ENCODE results near the gene TXLNG.

TXLNG gene

GRCh38 chrX:16804923-16805464 is 18.7 kb downstream of the TXLNG start:
- Histone ChIP-seq H3K36me3 (ENCODE audit: insufficient read depth, low read length) (peaks cover 9% of the 10 kb centered on the region; the same call in 1 of the 2 replicates), H3K4me3 (ENCODE audit: low read depth in 1 of 2, low read length in 2 of 2) (no peak overlapping the region), H3K4me2 (ENCODE audit: insufficient read depth, low read length) (no peak overlapping the region), H3K4me1 (ENCODE audit: insufficient read depth, low read length) (no peaks in the 10 kb centered on the region), H4K20me1 (ENCODE audit: insufficient read depth, low read length) (peaks cover 9% of the 10 kb centered on the region; the same call in 1 of the 2 replicates), H3K27ac (ENCODE audit: low read length) (no peak overlapping the region), H3K27me3 (ENCODE audit: insufficient read depth, low read length, poor library complexity) (no peaks in the 10 kb centered on the region), H3K79me2 (ENCODE audit: insufficient read depth, low read length) (peaks cover 73% of the 10 kb centered on the region), H2AFZ (ENCODE audit: low read depth, low read length) (no peak overlapping the region), H3K9ac (ENCODE audit: low read depth, low read length) (no peak overlapping the region), H3K9me3 (ENCODE audit: insufficient read depth, low read length, severe bottlenecking) (no peaks in the 10 kb centered on the region)
- DNase-seq (no peak), ATAC-seq (ENCODE audit: insufficient read depth, low read depth) (no peak)
- TF ChIP-seq EZH2 (IDR thresholded peaks at IDR 0.05; ENCODE audit: borderline replicate concordance, low read depth, low read length, severe bottlenecking), result no peak
- no peak for TF ChIP-seq CTCF (IDR thresholded peaks at IDR 0.05; ENCODE audit: borderline replicate concordance, extremely low read depth, low read length, poor library complexity, severe bottlenecking)

GRCh38 chrX:16807548-16807947 is 21.3 kb downstream of the TXLNG start:
- TF ChIP-seq CTCF (IDR thresholded peaks at IDR 0.05; ENCODE audit: borderline replicate concordance, extremely low read depth, low read length, poor library complexity, severe bottlenecking) (no peak), EZH2 (IDR thresholded peaks at IDR 0.05; ENCODE audit: borderline replicate concordance, low read depth, low read length, severe bottlenecking) (no peak)
- Histone ChIP-seq H3K79me2 (ENCODE audit: insufficient read depth, low read length) (peaks cover 79% of the 10 kb centered on the region), H2AFZ (ENCODE audit: low read depth, low read length) (no peak overlapping the region), H3K36me3 (ENCODE audit: insufficient read depth, low read length) (peaks cover 9% of the 10 kb centered on the region; the same call in 1 of the 2 replicates), H3K9ac (ENCODE audit: low read depth, low read length) (no peak overlapping the region), H3K4me3 (ENCODE audit: low read depth in 1 of 2, low read length in 2 of 2) (no peak overlapping the region), H3K4me2 (ENCODE audit: insufficient read depth, low read length) (no peak overlapping the region), H3K27me3 (ENCODE audit: insufficient read depth, low read length, poor library complexity) (no peaks in the 10 kb centered on the region), H3K4me1 (ENCODE audit: insufficient read depth, low read length) (no peaks in the 10 kb centered on the region), H4K20me1 (ENCODE audit: insufficient read depth, low read length) (peaks cover 9% of the 10 kb centered on the region; the same call in 1 of the 2 replicates), H3K9me3 (ENCODE audit: insufficient read depth, low read length, severe bottlenecking) (no peaks in the 10 kb centered on the region), H3K27ac (ENCODE audit: low read length) (no peak overlapping the region)
- ATAC-seq (ENCODE audit: insufficient read depth, low read depth) (no peak), DNase-seq (no peak)

GRCh38 chrX:16807976-16808542 is 21.8 kb downstream of the TXLNG start:
- Histone ChIP-seq H4K20me1 (ENCODE audit: insufficient read depth, low read length) (peaks cover 9% of the 10 kb centered on the region; the same call in 1 of the 2 replicates), H3K4me3 (ENCODE audit: low read depth in 1 of 2, low read length in 2 of 2) (no peak overlapping the region), H3K79me2 (ENCODE audit: insufficient read depth, low read length) (peaks cover 79% of the 10 kb centered on the region), H3K36me3 (ENCODE audit: insufficient read depth, low read length) (peaks cover 6% of the 10 kb centered on the region; the same call in 1 of the 2 replicates), H3K27me3 (ENCODE audit: insufficient read depth, low read length, poor library complexity) (no peaks in the 10 kb centered on the region), H3K9ac (ENCODE audit: low read depth, low read length) (no peak overlapping the region), H3K27ac (ENCODE audit: low read length) (no peak overlapping the region), H3K9me3 (ENCODE audit: insufficient read depth, low read length, severe bottlenecking) (no peaks in the 10 kb centered on the region), H3K4me1 (ENCODE audit: insufficient read depth, low read length) (no peaks in the 10 kb centered on the region), H3K4me2 (ENCODE audit: insufficient read depth, low read length) (no peak overlapping the region), H2AFZ (ENCODE audit: low read depth, low read length) (no peak overlapping the region)
- no peak for ATAC-seq (ENCODE audit: insufficient read depth, low read depth)
- no peak for TF ChIP-seq CTCF (IDR thresholded peaks at IDR 0.05; ENCODE audit: borderline replicate concordance, extremely low read depth, low read length, poor library complexity, severe bottlenecking)
- TF ChIP-seq EZH2 (IDR thresholded peaks at IDR 0.05; ENCODE audit: borderline replicate concordance, low read depth, low read length, severe bottlenecking), result no peak
- DNase-seq, result no peak

Data from DND-41 (cell line).